ENCODE data around the gene CTDSP1.

DNA sequence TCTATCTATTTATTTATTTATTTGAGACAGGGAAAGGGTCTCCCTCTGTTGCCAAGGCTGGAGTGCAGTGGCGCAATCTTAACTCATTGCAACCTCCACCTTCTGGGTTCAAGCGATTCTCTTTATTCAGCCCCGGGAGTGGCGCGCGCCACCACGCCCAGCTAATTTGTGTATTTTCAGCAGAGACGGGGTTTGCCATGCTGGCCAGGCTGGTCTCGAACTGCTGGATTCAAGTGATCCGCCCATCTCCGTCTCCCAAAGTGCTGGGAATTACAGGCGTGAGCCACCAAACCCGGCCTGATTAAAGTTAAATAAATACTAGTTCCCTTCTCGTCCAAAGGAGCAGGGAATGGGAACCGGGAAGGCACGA, 4.2 kb upstream of the CTDSP1 start:
- TF ChIP-seq, protein P1, sequence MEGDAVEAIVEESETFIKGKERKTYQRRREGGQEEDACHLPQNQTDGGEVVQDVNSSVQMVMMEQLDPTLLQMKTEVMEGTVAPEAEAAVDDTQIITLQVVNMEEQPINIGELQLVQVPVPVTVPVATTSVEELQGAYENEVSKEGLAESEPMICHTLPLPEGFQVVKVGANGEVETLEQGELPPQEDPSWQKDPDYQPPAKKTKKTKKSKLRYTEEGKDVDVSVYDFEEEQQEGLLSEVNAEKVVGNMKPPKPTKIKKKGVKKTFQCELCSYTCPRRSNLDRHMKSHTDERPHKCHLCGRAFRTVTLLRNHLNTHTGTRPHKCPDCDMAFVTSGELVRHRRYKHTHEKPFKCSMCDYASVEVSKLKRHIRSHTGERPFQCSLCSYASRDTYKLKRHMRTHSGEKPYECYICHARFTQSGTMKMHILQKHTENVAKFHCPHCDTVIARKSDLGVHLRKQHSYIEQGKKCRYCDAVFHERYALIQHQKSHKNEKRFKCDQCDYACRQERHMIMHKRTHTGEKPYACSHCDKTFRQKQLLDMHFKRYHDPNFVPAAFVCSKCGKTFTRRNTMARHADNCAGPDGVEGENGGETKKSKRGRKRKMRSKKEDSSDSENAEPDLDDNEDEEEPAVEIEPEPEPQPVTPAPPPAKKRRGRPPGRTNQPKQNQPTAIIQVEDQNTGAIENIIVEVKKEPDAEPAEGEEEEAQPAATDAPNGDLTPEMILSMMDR (IDR thresholded peaks at IDR 0.05; ENCODE audit: low read length): no peak
- no peak for TF ChIP-seq EZH2 (optimal IDR thresholded peaks at IDR 0.05; ENCODE audit: low read depth, low read length)
- no peak for TF ChIP-seq EZH2phosphoT487 (IDR thresholded peaks at IDR 0.05; ENCODE audit: low read length)
